Prostate gland (tissue), 2 donors: ENCODE data around the gene RALGPS2.

Experiments used
- POLR2A ChIP-seq: fragments of 450-650 bp; IDR thresholded peaks from one replicate; pipeline ENCODE4 v1.6.1; 2016; ENCODE audit warnings: antibody characterized with exemption, mild to moderate bottlenecking
- POLR2AphosphoS5 ChIP-seq: sonication (generic); formaldehyde crosslinking; IDR thresholded peaks from one replicate; pipeline ENCODE4 v1.6.1; 2017; ENCODE audit warnings: antibody characterized with exemption
- TF ChIP-seq, protein P1 (sequence below), 4 experiments: fragments of 200-600 bp in 2 of 4; fragments of 450-650 bp in 2 of 4; sonication (generic) in 2 of 4; IDR thresholded peaks; 1 replicate in 3 of 4; 2 replicates in 1 of 4; pipeline ENCODE4 v1.5.1; 2016 to 2019; ENCODE audit warnings: antibody characterized with exemption in 4 of 4, mild to moderate bottlenecking in 2 of 4, moderate library complexity in 2 of 4

DNA sequence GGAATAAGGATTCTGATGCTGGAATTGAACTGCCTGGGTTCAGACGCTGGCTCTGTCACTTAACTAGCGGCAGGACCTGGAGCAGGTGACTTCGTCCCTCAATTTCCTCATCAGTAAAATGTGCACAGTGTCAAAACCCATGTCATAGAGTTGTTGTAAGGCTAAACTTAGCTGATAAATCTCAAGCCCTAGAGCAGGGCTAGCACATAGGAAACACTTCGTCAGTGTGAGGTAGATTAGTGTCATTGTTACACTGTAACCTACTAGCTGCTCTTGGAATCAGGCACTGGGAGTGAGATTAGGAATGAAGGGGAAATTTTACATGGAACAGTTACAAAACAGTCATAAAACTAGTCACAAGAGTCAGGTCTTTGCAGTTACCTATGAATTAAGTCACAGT is 202.0 kb downstream of the RALGPS2 start:
- TF ChIP-seq, protein P1, sequence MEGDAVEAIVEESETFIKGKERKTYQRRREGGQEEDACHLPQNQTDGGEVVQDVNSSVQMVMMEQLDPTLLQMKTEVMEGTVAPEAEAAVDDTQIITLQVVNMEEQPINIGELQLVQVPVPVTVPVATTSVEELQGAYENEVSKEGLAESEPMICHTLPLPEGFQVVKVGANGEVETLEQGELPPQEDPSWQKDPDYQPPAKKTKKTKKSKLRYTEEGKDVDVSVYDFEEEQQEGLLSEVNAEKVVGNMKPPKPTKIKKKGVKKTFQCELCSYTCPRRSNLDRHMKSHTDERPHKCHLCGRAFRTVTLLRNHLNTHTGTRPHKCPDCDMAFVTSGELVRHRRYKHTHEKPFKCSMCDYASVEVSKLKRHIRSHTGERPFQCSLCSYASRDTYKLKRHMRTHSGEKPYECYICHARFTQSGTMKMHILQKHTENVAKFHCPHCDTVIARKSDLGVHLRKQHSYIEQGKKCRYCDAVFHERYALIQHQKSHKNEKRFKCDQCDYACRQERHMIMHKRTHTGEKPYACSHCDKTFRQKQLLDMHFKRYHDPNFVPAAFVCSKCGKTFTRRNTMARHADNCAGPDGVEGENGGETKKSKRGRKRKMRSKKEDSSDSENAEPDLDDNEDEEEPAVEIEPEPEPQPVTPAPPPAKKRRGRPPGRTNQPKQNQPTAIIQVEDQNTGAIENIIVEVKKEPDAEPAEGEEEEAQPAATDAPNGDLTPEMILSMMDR (IDR thresholded peaks at IDR 0.05), result no peak
- TF ChIP-seq POLR2A (no peak), POLR2AphosphoS5 (no peak)
